ENCODE results near the gene ZEB2.

Gene ZEB2

DNA sequence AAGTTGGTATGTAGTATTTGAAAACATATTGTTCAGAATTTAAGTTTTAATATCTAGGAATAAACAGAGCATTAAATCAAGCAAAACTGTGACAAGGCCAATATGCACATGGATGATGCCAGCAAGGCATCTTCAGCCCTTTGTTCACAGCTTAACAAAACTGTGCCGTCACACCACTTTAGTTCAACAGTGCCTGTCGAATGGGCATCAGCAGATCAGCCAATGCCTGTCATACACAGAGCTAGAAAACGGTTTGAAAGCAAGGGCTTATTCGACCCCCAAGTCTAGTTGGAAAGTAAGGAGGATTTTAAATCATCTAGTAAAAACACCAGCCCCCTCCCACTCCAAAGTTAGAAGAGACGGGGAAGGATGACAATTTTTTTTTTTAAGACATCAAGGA, 16.7 kb downstream of the ZEB2 start:
- TF ChIP-seq, protein P1, sequence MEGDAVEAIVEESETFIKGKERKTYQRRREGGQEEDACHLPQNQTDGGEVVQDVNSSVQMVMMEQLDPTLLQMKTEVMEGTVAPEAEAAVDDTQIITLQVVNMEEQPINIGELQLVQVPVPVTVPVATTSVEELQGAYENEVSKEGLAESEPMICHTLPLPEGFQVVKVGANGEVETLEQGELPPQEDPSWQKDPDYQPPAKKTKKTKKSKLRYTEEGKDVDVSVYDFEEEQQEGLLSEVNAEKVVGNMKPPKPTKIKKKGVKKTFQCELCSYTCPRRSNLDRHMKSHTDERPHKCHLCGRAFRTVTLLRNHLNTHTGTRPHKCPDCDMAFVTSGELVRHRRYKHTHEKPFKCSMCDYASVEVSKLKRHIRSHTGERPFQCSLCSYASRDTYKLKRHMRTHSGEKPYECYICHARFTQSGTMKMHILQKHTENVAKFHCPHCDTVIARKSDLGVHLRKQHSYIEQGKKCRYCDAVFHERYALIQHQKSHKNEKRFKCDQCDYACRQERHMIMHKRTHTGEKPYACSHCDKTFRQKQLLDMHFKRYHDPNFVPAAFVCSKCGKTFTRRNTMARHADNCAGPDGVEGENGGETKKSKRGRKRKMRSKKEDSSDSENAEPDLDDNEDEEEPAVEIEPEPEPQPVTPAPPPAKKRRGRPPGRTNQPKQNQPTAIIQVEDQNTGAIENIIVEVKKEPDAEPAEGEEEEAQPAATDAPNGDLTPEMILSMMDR (conservative IDR thresholded peaks at IDR 0.05; ENCODE audit: low read length), result no peak
- no peak for DNase-seq (ENCODE audit: low read depth)
- no peak overlapping the region for H3K4me3 ChIP-seq (ENCODE audit: low read length)

GRCh38 chr2:144502369-144502768, 17.6 kb downstream of the ZEB2 start:
- TF ChIP-seq, protein P1 (conservative IDR thresholded peaks at IDR 0.05; ENCODE audit: low read length), result no peak
- no peak for DNase-seq (ENCODE audit: low read depth)
- H3K4me3 ChIP-seq (ENCODE audit: low read length), result no peak overlapping the region

DNA sequence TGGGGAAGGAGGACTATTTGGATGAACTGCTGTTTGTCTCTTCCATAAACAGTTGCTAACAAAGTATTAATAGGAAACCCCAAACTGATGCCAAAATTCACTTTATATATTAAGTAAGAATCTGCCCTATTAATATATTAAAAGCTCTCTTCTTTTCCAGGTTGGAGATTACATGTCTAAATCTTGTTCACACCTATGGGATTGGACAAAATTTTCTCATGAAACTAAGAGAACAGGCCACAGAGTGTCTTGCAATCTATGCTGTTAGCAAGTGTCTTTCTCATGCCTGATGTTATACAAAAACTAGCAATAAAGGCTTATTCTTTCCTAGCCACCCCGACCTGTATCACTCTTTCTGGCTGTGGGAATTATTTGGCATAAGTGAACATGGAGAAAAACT, 18.3 kb downstream of the ZEB2 start:
- DNase-seq (ENCODE audit: low read depth), result no peak
- H3K4me3 ChIP-seq (ENCODE audit: low read length), result no peak overlapping the region
- TF ChIP-seq, protein P1 (conservative IDR thresholded peaks at IDR 0.05; ENCODE audit: low read length), result no peak

- H3K4me3 ChIP-seq (ENCODE audit: low read length), result no peak overlapping the region
- no peak for DNase-seq (ENCODE audit: low read depth)
- TF ChIP-seq, protein P1 (conservative IDR thresholded peaks at IDR 0.05; ENCODE audit: low read length), result no peak
Observed at GRCh38 chr2:144501118-144501517, 18.8 kb downstream of the ZEB2 start.

DNA sequence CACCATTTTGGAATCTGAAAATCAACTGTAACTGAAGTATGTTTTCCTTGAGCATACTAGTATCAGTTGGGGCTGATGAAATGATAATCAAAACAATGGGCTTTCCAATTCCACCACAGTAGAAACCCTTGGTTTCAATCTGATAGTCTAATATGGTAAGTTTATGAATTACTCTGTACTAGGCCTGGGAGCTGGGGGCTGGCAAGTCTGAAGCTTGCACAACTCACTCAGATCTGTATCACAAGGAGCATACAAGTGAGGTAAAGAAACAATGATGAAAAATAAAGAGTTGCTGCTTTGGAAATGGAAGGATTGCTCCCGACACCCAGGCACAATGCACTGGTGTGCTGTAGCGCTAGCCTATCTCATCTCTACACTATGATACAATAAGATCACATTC, 19.4 kb downstream of the ZEB2 start:
- no peak overlapping the region for H3K4me3 ChIP-seq (ENCODE audit: low read length)

GRCh38 chr2:144498277-144498676, 21.6 kb downstream of the ZEB2 start:
- TF ChIP-seq, protein P1 (conservative IDR thresholded peaks at IDR 0.05; ENCODE audit: low read length), result no peak
- H3K4me3 ChIP-seq (ENCODE audit: low read length), result no peak overlapping the region
- DNase-seq (ENCODE audit: low read depth), result no peak

More for the DNA sequence above, 19.4 kb downstream of the ZEB2 start:
- TF ChIP-seq, protein P1 (conservative IDR thresholded peaks at IDR 0.05; ENCODE audit: low read length), result no peak
- DNase-seq (ENCODE audit: low read depth), result no peak

GRCh38 chr2:144496977-144497598, 22.8 kb downstream of the ZEB2 start:
- TF ChIP-seq, protein P1 (conservative IDR thresholded peaks at IDR 0.05; ENCODE audit: low read length), result no peak
- no peak for DNase-seq (ENCODE audit: low read depth)
- H3K4me3 ChIP-seq (ENCODE audit: low read length), result no peak overlapping the region

All from AG10803 (cell line).